ENCODE measurements around the gene JMJD1C. TPM values are rescaled to one million over a fixed set of nuclear protein-coding genes. Genes with fewer than 3 reads are reported as not detected.

Gene JMJD1C
- total RNA-seq, 2 experiments from 2014 or later: 99.2 to 118 TPM

- DNase-seq (ENCODE audit: low spot score): no peak
- CTCF ChIA-PET (ENCODE audit: unreplicated experiment): interaction anchor here (0.9 kb wide), 1 partner anchor 29 kb away, joined by 3 read pairs; no protein-coding TSS in a partner anchor
- BruUV-seq (replicated peaks): no TSS peak
These were observed 128.1 kb downstream of the JMJD1C start for GRCh38 chr10:63337455-63338251.

DNA sequence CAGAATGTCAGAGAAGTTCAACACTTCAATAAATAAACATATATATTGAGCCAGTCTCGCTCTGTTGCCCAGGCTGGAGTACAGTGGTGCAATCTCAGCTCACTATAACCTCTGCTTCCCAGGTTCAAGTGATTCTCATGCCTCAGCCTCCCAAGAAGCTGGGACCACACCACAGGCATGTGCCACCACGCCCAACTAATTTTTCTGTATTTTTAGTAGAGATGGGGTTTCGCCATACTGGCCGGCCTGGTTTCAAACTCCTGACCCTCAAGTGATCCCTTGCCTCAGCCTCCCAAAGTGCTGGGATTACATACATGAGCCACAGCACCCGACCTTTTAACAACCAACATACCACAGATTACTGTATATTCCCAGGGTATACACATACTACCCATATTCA lies 134.2 kb downstream of the JMJD1C start:
- H3K4me1 ChIP-seq (ENCODE audit: insufficient read depth, low read length, poor library complexity, severe bottlenecking): no peaks in the 10 kb centered on the region
- POLR2A ChIA-PET: no interaction called here
- no TSS peak for BruUV-seq (replicated peaks)
- H3K79me2 ChIP-seq (ENCODE audit: insufficient read depth, low read depth, low read length): no peaks in the 10 kb centered on the region; the same call in 1 of the 2 replicates
- intact Hi-C loops (cut with micrococcal nuclease; ENCODE audit: unreplicated experiment): no loop called here
- CTCF ChIA-PET (ENCODE audit: unreplicated experiment): no interaction called here
- H3K36me3 ChIP-seq (ENCODE audit: insufficient read depth, low read length): no peaks in the 10 kb centered on the region
- no peak overlapping the region for H3K4me3 ChIP-seq (ENCODE audit: low read depth, low read length, poor library complexity, severe bottlenecking)
- H3K27ac ChIP-seq (ENCODE audit: low read depth, low read length, poor library complexity, severe bottlenecking): no peak overlapping the region
- DNase-seq (ENCODE audit: low spot score): no peak
- no peaks in the 10 kb centered on the region for H4K20me1 ChIP-seq (ENCODE audit: insufficient read depth, low read length)
- no peaks in the 10 kb centered on the region for H3K9me3 ChIP-seq (ENCODE audit: low read length)
- no peak for TF ChIP-seq EZH2phosphoT487 (IDR thresholded peaks at IDR 0.05; ENCODE audit: borderline replicate concordance, low read depth, low read length)
- TF ChIP-seq CTCF (conservative IDR thresholded peaks at IDR 0.05; ENCODE audit: low read length): no peak
- no peak overlapping the region for H2AFZ ChIP-seq (ENCODE audit: low read length)
- no peaks in the 10 kb centered on the region for H3K9me2 ChIP-seq (ENCODE audit: insufficient read depth, low read length)
- H3K4me2 ChIP-seq (ENCODE audit: low read length): no peak overlapping the region

More at GRCh38 chr10:63337455-63338251, 128.1 kb downstream of the JMJD1C start:
- no peaks in the 10 kb centered on the region for H3K36me3 ChIP-seq (ENCODE audit: insufficient read depth, low read length)
- intact Hi-C loops (cut with micrococcal nuclease; ENCODE audit: unreplicated experiment): no loop called here
- no peaks in the 10 kb centered on the region for H3K9me2 ChIP-seq (ENCODE audit: insufficient read depth, low read length)
- no peak overlapping the region for H3K27ac ChIP-seq (ENCODE audit: low read depth, low read length, poor library complexity, severe bottlenecking)
- no peak for TF ChIP-seq CTCF (conservative IDR thresholded peaks at IDR 0.05; ENCODE audit: low read length)
- TF ChIP-seq EZH2phosphoT487 (IDR thresholded peaks at IDR 0.05; ENCODE audit: borderline replicate concordance, low read depth, low read length): no peak
- no peaks in the 10 kb centered on the region for H3K4me1 ChIP-seq (ENCODE audit: insufficient read depth, low read length, poor library complexity, severe bottlenecking)
- H4K20me1 ChIP-seq (ENCODE audit: insufficient read depth, low read length): no peaks in the 10 kb centered on the region
- no peak overlapping the region for H3K4me2 ChIP-seq (ENCODE audit: low read length)
- H3K9me3 ChIP-seq (ENCODE audit: low read length): no peaks in the 10 kb centered on the region; the same call in 1 of the 2 replicates
- no peak overlapping the region for H2AFZ ChIP-seq (ENCODE audit: low read length)
- no peak overlapping the region for H3K4me3 ChIP-seq (ENCODE audit: low read depth, low read length, poor library complexity, severe bottlenecking)
- POLR2A ChIA-PET: no interaction called here
- no peaks in the 10 kb centered on the region for H3K79me2 ChIP-seq (ENCODE audit: insufficient read depth, low read depth, low read length)

GRCh38 chr10:63324495-63324854 lies 141.3 kb downstream of the JMJD1C start:
- H3K4me3 ChIP-seq (ENCODE audit: low read depth, low read length, poor library complexity, severe bottlenecking): no peak overlapping the region
- H3K36me3 ChIP-seq (ENCODE audit: insufficient read depth, low read length): no peaks in the 10 kb centered on the region
- H2AFZ ChIP-seq (ENCODE audit: low read length): no peak overlapping the region
- H3K27ac ChIP-seq (ENCODE audit: low read depth, low read length, poor library complexity, severe bottlenecking): no peak overlapping the region
- no peaks in the 10 kb centered on the region for H3K4me1 ChIP-seq (ENCODE audit: insufficient read depth, low read length, poor library complexity, severe bottlenecking)
- H4K20me1 ChIP-seq (ENCODE audit: insufficient read depth, low read length): no peaks in the 10 kb centered on the region
- no peaks in the 10 kb centered on the region for H3K9me2 ChIP-seq (ENCODE audit: insufficient read depth, low read length)
- no peak for DNase-seq (ENCODE audit: low spot score)
- ChIA-PET POLR2A (interaction anchor here (0.7 to 1.2 kb wide), 4 partner anchors 11 to 178 kb away, joined by 3 to 4 read pairs (median 3); no protein-coding TSS in a partner anchor), CTCF (ENCODE audit: unreplicated experiment) (no interaction called here)
- no peaks in the 10 kb centered on the region for H3K9me3 ChIP-seq (ENCODE audit: low read length)
- intact Hi-C loops (cut with micrococcal nuclease; ENCODE audit: unreplicated experiment): no loop called here
- TF ChIP-seq CTCF (conservative IDR thresholded peaks at IDR 0.05; ENCODE audit: low read length): no peak
- BruUV-seq (replicated peaks): no TSS peak
- H3K4me2 ChIP-seq (ENCODE audit: low read length): no peak overlapping the region
- no peaks in the 10 kb centered on the region for H3K79me2 ChIP-seq (ENCODE audit: insufficient read depth, low read depth, low read length)
